ENCODE results near the gene PRR5L.

Gene PRR5L

GRCh38 chr11:36288442-36289225, 7.5 kb upstream of the PRR5L start:
- Histone ChIP-seq H3K27me3 (ENCODE audit: control insufficient read depth, insufficient read depth, low read length) (no peaks in the 10 kb centered on the region), H3K9ac (ENCODE audit: low read length) (peak overlapping the region; percentile 69), H3K4me1 (ENCODE audit: control insufficient read depth, insufficient read depth, low read length) (peaks cover 5% of the 10 kb centered on the region)

DNA sequence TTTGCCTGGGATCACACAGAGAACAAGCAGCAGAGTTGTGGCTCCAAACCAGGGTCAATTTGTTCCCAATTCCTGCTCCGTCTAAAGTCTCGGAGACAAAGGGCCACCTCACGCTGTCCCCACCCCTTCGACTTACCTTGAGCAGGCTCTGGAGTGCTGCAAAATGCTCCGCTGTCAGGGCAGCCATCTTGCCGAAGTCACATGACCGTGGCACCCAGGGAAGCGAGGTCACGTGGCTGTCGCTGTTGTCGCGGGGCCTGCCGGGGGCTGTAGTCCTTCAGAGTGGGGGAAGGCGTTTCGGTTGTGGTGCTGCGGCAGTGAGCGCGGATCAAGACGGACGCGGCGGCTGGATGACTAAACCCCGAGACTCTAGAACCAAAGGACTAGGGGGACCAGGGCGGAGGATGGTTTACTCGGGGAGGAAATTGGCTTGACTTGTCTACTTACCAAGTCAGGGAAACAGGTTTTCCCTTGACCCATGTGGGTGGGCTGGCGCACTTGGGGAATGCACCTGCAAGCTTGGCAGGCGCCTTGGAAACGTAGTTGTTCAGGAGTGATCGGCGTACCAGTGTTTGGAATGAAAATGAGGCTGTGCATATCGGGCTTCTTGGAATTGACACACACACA, 6.7 kb upstream of the PRR5L start, which contains the start of gene COMMD9:
TSS of gene COMMD9 (minus strand) at position 199 of the 627 bp plus-strand sequence. CDS start at position 187, 12 bp downstream.
- Histone ChIP-seq H3K4me1 (ENCODE audit: control insufficient read depth, insufficient read depth, low read length) (peaks cover 5% of the 10 kb centered on the region), H3K9me3 (ENCODE audit: control insufficient read depth, low read length) (no peaks in the 10 kb centered on the region), H3K9ac (ENCODE audit: low read length) (peak within 1 kb of the TSS; percentile 69), H3K36me3 (ENCODE audit: control insufficient read depth, insufficient read depth, low read length) (no peaks in the 10 kb centered on the region), H3K4me3 (ENCODE audit: low read length) (peak within 1 kb of the TSS; percentile 64), H3K27me3 (ENCODE audit: control insufficient read depth, insufficient read depth, low read length) (no peaks in the 10 kb centered on the region)

More at GRCh38 chr11:36288442-36289225, 7.5 kb upstream of the PRR5L start:
- Histone ChIP-seq H3K9me3 (ENCODE audit: control insufficient read depth, low read length) (no peaks in the 10 kb centered on the region), H3K36me3 (ENCODE audit: control insufficient read depth, insufficient read depth, low read length) (no peaks in the 10 kb centered on the region), H3K4me3 (ENCODE audit: low read length) (peak overlapping the region; percentile 64)

- Histone ChIP-seq H3K4me3 (ENCODE audit: low read length) (no peak overlapping the region), H3K27me3 (ENCODE audit: control insufficient read depth, insufficient read depth, low read length) (no peaks in the 10 kb centered on the region), H3K9me3 (ENCODE audit: control insufficient read depth, low read length) (no peaks in the 10 kb centered on the region), H3K9ac (ENCODE audit: low read length) (no peak overlapping the region), H3K4me1 (ENCODE audit: control insufficient read depth, insufficient read depth, low read length) (peaks cover 5% of the 10 kb centered on the region), H3K36me3 (ENCODE audit: control insufficient read depth, insufficient read depth, low read length) (no peaks in the 10 kb centered on the region)
Measured at GRCh38 chr11:36292311-36292722, 3.8 kb upstream of the PRR5L start.

DNA sequence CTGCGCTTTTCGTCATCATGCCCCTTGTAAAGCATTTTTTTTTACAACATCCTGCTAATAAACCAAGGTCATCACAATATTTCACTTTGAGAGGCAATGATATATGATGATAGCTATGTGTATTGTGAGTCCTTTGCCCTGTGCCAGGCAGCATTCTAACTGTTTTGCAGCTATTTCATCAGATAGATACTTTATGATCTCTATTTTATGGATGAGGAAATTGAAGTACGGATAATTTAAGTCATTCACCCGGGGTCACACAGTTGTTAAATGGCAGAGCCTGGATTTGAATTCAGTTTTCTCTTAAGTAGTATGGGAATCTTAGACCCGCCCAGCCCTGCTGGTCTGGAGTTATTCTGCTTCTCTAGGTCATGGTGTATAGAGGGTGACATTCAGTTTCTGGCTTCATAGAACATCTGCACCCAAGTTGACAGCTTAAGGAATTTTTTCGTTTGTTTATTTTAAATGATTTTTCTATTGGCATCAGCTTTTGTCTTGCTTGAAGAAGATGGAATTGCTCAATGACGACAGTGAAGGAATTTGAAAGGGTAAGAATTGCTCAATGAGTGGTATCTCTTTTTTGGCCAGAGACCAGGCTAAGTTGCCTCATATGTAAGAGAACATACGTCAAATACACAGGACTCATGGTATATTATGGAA, 926 bp downstream of the PRR5L start:
- H3K4me1 ChIP-seq (ENCODE audit: control insufficient read depth, insufficient read depth, low read length) = peaks cover 8% of the 10 kb centered on the region
- no peaks in the 10 kb centered on the region for H3K27me3 ChIP-seq (ENCODE audit: control insufficient read depth, insufficient read depth, low read length)
- no peaks in the 10 kb centered on the region for H3K9me3 ChIP-seq (ENCODE audit: control insufficient read depth, low read length)
- no peaks in the 10 kb centered on the region for H3K36me3 ChIP-seq (ENCODE audit: control insufficient read depth, insufficient read depth, low read length)
- no peak overlapping the region for H3K4me3 ChIP-seq (ENCODE audit: low read length)
- no peak overlapping the region for H3K9ac ChIP-seq (ENCODE audit: low read length)

- Histone ChIP-seq H3K9ac (ENCODE audit: low read length) (no peak overlapping the region), H3K9me3 (ENCODE audit: control insufficient read depth, low read length) (no peaks in the 10 kb centered on the region), H3K27me3 (ENCODE audit: control insufficient read depth, insufficient read depth, low read length) (no peaks in the 10 kb centered on the region), H3K4me3 (ENCODE audit: low read length) (no peak overlapping the region), H3K4me1 (ENCODE audit: control insufficient read depth, insufficient read depth, low read length) (peaks cover 8% of the 10 kb centered on the region), H3K36me3 (ENCODE audit: control insufficient read depth, insufficient read depth, low read length) (no peaks in the 10 kb centered on the region)
Measured at GRCh38 chr11:36300650-36301049, 4.6 kb downstream of the PRR5L start.

- Histone ChIP-seq H3K36me3 (ENCODE audit: control insufficient read depth, insufficient read depth, low read length) (no peaks in the 10 kb centered on the region), H3K4me1 (ENCODE audit: control insufficient read depth, insufficient read depth, low read length) (peaks cover 8% of the 10 kb centered on the region), H3K9me3 (ENCODE audit: control insufficient read depth, low read length) (no peaks in the 10 kb centered on the region), H3K4me3 (ENCODE audit: low read length) (no peak overlapping the region), H3K27me3 (ENCODE audit: control insufficient read depth, insufficient read depth, low read length) (no peaks in the 10 kb centered on the region), H3K9ac (ENCODE audit: low read length) (no peak overlapping the region)
Measured at GRCh38 chr11:36304351-36304750, 8.3 kb downstream of the PRR5L start.

- H3K4me3 ChIP-seq (ENCODE audit: low read length) = no peak overlapping the region
- H3K4me1 ChIP-seq (ENCODE audit: control insufficient read depth, insufficient read depth, low read length) = peaks cover 9% of the 10 kb centered on the region
- H3K9me3 ChIP-seq (ENCODE audit: control insufficient read depth, low read length) = no peaks in the 10 kb centered on the region
- H3K9ac ChIP-seq (ENCODE audit: low read length) = no peak overlapping the region
- H3K27me3 ChIP-seq (ENCODE audit: control insufficient read depth, insufficient read depth, low read length) = no peaks in the 10 kb centered on the region
- no peaks in the 10 kb centered on the region for H3K36me3 ChIP-seq (ENCODE audit: control insufficient read depth, insufficient read depth, low read length)
Measured at GRCh38 chr11:36305047-36305446, 9.0 kb downstream of the PRR5L start.

GRCh38 chr11:36306888-36307287, 10.8 kb downstream of the PRR5L start:
- no peaks in the 10 kb centered on the region for H3K27me3 ChIP-seq (ENCODE audit: control insufficient read depth, insufficient read depth, low read length)
- H3K9me3 ChIP-seq (ENCODE audit: control insufficient read depth, low read length) = no peaks in the 10 kb centered on the region
- H3K4me1 ChIP-seq (ENCODE audit: control insufficient read depth, insufficient read depth, low read length) = peaks cover 6% of the 10 kb centered on the region
- no peak overlapping the region for H3K9ac ChIP-seq (ENCODE audit: low read length)
- no peaks in the 10 kb centered on the region for H3K36me3 ChIP-seq (ENCODE audit: control insufficient read depth, insufficient read depth, low read length)
- no peak overlapping the region for H3K4me3 ChIP-seq (ENCODE audit: low read length)

- H3K36me3 ChIP-seq (ENCODE audit: control insufficient read depth, insufficient read depth, low read length) = no peaks in the 10 kb centered on the region
- H3K4me3 ChIP-seq (ENCODE audit: low read length) = no peak overlapping the region
- H3K9ac ChIP-seq (ENCODE audit: low read length) = no peak overlapping the region
- H3K4me1 ChIP-seq (ENCODE audit: control insufficient read depth, insufficient read depth, low read length) = peaks cover 6% of the 10 kb centered on the region
- H3K9me3 ChIP-seq (ENCODE audit: control insufficient read depth, low read length) = no peaks in the 10 kb centered on the region
- H3K27me3 ChIP-seq (ENCODE audit: control insufficient read depth, insufficient read depth, low read length) = no peaks in the 10 kb centered on the region
Measured at GRCh38 chr11:36308577-36308976, 12.5 kb downstream of the PRR5L start.

- Histone ChIP-seq H3K9me3 (ENCODE audit: control insufficient read depth, low read length) (no peaks in the 10 kb centered on the region), H3K4me1 (ENCODE audit: control insufficient read depth, insufficient read depth, low read length) (peaks cover 6% of the 10 kb centered on the region), H3K4me3 (ENCODE audit: low read length) (no peak overlapping the region), H3K36me3 (ENCODE audit: control insufficient read depth, insufficient read depth, low read length) (no peaks in the 10 kb centered on the region), H3K9ac (ENCODE audit: low read length) (no peak overlapping the region), H3K27me3 (ENCODE audit: control insufficient read depth, insufficient read depth, low read length) (no peaks in the 10 kb centered on the region)
Measured at GRCh38 chr11:36309779-36310178, 13.7 kb downstream of the PRR5L start.

DNA sequence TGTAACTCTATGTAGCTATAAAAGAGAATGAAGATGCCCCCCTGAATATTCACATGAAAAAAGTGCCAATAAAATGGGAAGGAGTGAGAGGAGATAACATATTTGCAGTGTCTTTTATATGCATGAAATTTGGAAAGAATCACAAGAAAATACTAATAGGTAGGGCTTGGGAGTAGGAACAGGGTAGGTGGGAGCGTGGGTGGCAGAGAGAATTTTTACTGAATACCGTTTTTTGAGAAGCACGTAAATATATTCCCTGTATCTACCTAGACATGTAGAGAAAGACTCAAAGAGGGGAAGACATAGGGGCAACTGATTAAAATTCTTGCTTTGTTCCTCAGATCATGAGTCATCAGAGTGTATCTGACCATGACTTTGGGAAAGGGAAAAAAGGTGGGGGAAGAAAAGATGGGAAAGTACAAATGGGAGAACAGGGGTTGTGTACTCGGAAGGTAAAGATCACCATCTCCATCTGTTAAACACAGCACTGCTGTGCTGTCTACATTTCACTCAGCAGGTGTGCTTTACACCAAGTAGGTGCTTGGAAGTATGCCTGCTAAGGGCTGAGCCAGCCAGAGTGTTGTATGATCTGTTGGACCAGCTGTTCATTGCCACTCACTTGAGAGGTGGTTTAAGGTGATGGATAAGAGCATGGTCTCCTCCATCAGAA, 16.0 kb downstream of the PRR5L start:
- Histone ChIP-seq H3K9me3 (ENCODE audit: control insufficient read depth, low read length) (no peaks in the 10 kb centered on the region), H3K4me3 (ENCODE audit: low read length) (no peak overlapping the region), H3K4me1 (ENCODE audit: control insufficient read depth, insufficient read depth, low read length) (peaks cover 6% of the 10 kb centered on the region), H3K9ac (ENCODE audit: low read length) (no peak overlapping the region), H3K36me3 (ENCODE audit: control insufficient read depth, insufficient read depth, low read length) (no peaks in the 10 kb centered on the region), H3K27me3 (ENCODE audit: control insufficient read depth, insufficient read depth, low read length) (no peaks in the 10 kb centered on the region)

All from mucosa of stomach (tissue), 1 donor.